H9 (cell line): ENCODE measurements around the gene SPOUT1. TPM values are rescaled to one million over a fixed set of nuclear protein-coding genes. Genes with fewer than 3 reads are reported as not detected.

Experiments used
- DNase-seq: peaks from one replicate; pipeline ENCODE4 v3.0.0-alpha.2; 2017
- H2AFZ ChIP-seq: one replicate; pipeline ENCODE4 v1.6.1; 2013; ENCODE audit warnings: mild to moderate bottlenecking, low read length, control low read depth, moderate library complexity
- H2AK5ac ChIP-seq: 2 replicates; pipeline ENCODE4 v1.6.1; 2013; ENCODE audit warnings: low read length, control low read depth, mixed read lengths; ENCODE audit not compliant: insufficient read length
- H2BK120ac ChIP-seq: one replicate; pipeline ENCODE4 v1.6.1; 2013; ENCODE audit warnings: low read depth, mild to moderate bottlenecking, low read length, control low read depth, inconsistent platforms; ENCODE audit not compliant: poor library complexity, severe bottlenecking
- H2BK12ac ChIP-seq: 2 replicates; pipeline ENCODE4 v1.6.1; 2013; ENCODE audit warnings: low read length, control low read depth, mixed read lengths, low read depth; ENCODE audit not compliant: insufficient read length
- H2BK15ac ChIP-seq: 2 replicates; pipeline ENCODE4 v1.6.1; 2013; ENCODE audit warnings: low read depth, low read length, control low read depth
- H2BK20ac ChIP-seq: one replicate; pipeline ENCODE4 v1.6.1; 2013; ENCODE audit warnings: low read depth, mild to moderate bottlenecking, low read length, control low read depth, inconsistent platforms; ENCODE audit not compliant: poor library complexity, severe bottlenecking
- H2BK5ac ChIP-seq: 2 replicates; pipeline ENCODE4 v1.6.1; 2013; ENCODE audit warnings: low read length, control low read depth, mixed read lengths; ENCODE audit not compliant: insufficient read length
- H3K14ac ChIP-seq: 2 replicates; pipeline ENCODE4 v1.6.1; 2013; ENCODE audit warnings: low read length, control low read depth; ENCODE audit not compliant: insufficient read depth
- H3K18ac ChIP-seq: 2 replicates; pipeline ENCODE4 v1.6.1; 2013; ENCODE audit warnings: low read depth, mild to moderate bottlenecking, mixed read lengths, low read length, control low read depth; ENCODE audit not compliant: insufficient read length
- H3K23ac ChIP-seq: 2 replicates; pipeline ENCODE4 v1.6.1; 2013; ENCODE audit warnings: low read length, control low read depth, mixed read lengths, low read depth; ENCODE audit not compliant: insufficient read length
- H3K23me2 ChIP-seq: 2 replicates; pipeline ENCODE4 v1.6.1; 2013; ENCODE audit warnings: low read depth, mild to moderate bottlenecking, mixed read lengths, low read length, control low read depth; ENCODE audit not compliant: insufficient read length, poor library complexity, severe bottlenecking
- H3K27ac ChIP-seq: 2 replicates; pipeline ENCODE4 v1.5.1; 2013; ENCODE audit warnings: low read length, control low read depth, mixed read lengths, low read depth; ENCODE audit not compliant: insufficient read length
- H3K27me3 ChIP-seq: 2 replicates; pipeline ENCODE4 v1.6.1; 2013; ENCODE audit warnings: low read length, control low read depth, inconsistent platforms; ENCODE audit not compliant: insufficient read depth
- H3K4ac ChIP-seq: 2 replicates; pipeline ENCODE4 v1.6.1; 2013; ENCODE audit warnings: low read depth, mild to moderate bottlenecking, control low read depth, inconsistent platforms, low read length, moderate library complexity
- H3K4me1 ChIP-seq: 2 replicates; pipeline ENCODE4 v1.6.1; 2013; ENCODE audit warnings: low read length, control low read depth, inconsistent platforms; ENCODE audit not compliant: insufficient read depth
- H3K4me2 ChIP-seq: 2 replicates; pipeline ENCODE4 v1.6.1; 2013; ENCODE audit warnings: low read length, control low read depth, mixed read lengths; ENCODE audit not compliant: insufficient read length, insufficient read depth
- H3K56ac ChIP-seq: 2 replicates; pipeline ENCODE4 v1.6.1; 2013; ENCODE audit warnings: low read depth, mild to moderate bottlenecking, mixed read lengths, low read length, control low read depth; ENCODE audit not compliant: insufficient read length
- H3K79me1 ChIP-seq: 2 replicates; pipeline ENCODE4 v1.6.1; 2013; ENCODE audit warnings: low read depth, mild to moderate bottlenecking, moderate library complexity, low read length, control low read depth, inconsistent platforms; ENCODE audit not compliant: insufficient read depth, poor library complexity, severe bottlenecking
- H3K79me2 ChIP-seq: 2 replicates; pipeline ENCODE4 v1.6.1; 2013; ENCODE audit warnings: low read length, control low read depth, inconsistent platforms; ENCODE audit not compliant: insufficient read depth
- H3K9ac ChIP-seq: 2 replicates; pipeline ENCODE4 v1.6.1; 2013; ENCODE audit warnings: low read length, control low read depth, mixed read lengths; ENCODE audit not compliant: insufficient read length; ENCODE audit errors: extremely low read depth
- H3K9me3 ChIP-seq: one replicate; pipeline ENCODE4 v1.6.1; 2013; ENCODE audit warnings: low read depth, low read length, inconsistent platforms; ENCODE audit not compliant: control insufficient read depth
- H3T11ph ChIP-seq: one replicate; pipeline ENCODE4 v1.6.1; 2013; ENCODE audit warnings: mild to moderate bottlenecking, low read length, control low read depth, inconsistent platforms
- H4K20me1 ChIP-seq: one replicate; pipeline ENCODE4 v1.6.1; 2013; ENCODE audit not compliant: control insufficient read depth, insufficient read length, insufficient read depth
- H4K5ac ChIP-seq: 2 replicates; pipeline ENCODE4 v1.6.1; 2013; ENCODE audit warnings: low read depth, mild to moderate bottlenecking, mixed read lengths, low read length, control low read depth; ENCODE audit not compliant: insufficient read length
- H4K8ac ChIP-seq: replicated peaks from 2 replicates; pipeline ENCODE4 v1.6.1; 2013; ENCODE audit warnings: low read length, control low read depth, mixed read lengths, low read depth; ENCODE audit not compliant: insufficient read length
- H4K91ac ChIP-seq: 2 replicates; pipeline ENCODE4 v1.6.1; 2013; ENCODE audit warnings: low read depth, mild to moderate bottlenecking, moderate library complexity, mixed read lengths, low read length, control low read depth; ENCODE audit not compliant: insufficient read length
- H3K27ac Mint-ChIP-seq, 3 experiments: 2 replicates in 2 of 3; 3 replicates in 1 of 3; pipeline ENCODE4 v1.8.0; 2020 to 2021; ENCODE audit warnings: mixed read lengths in 3 of 3, mild to moderate bottlenecking in 1 of 3, moderate library complexity in 1 of 3
- H3K27me3 Mint-ChIP-seq: 2 replicates; pipeline ENCODE4 v1.8.0; 2021; ENCODE audit warnings: low read depth, mild to moderate bottlenecking, moderate library complexity, mixed read lengths
- H3K36me3 Mint-ChIP-seq, 3 experiments: 2 replicates in 2 of 3; 3 replicates in 1 of 3; pipeline ENCODE4 v1.8.0; 2020 to 2021; ENCODE audit warnings: low read depth in 3 of 3, mixed read lengths in 3 of 3; ENCODE audit not compliant: insufficient read depth in 1 of 3
- H3K4me1 Mint-ChIP-seq, 2 experiments: 2 replicates each; pipeline ENCODE4 v1.8.0; 2020; ENCODE audit warnings: mixed read lengths in 2 of 2
- H3K4me3 Mint-ChIP-seq, 2 experiments: 2 replicates in 1 of 2; 3 replicates in 1 of 2; pipeline ENCODE4 v1.8.0; 2020 to 2021; ENCODE audit warnings: mild to moderate bottlenecking in 2 of 2, mixed read lengths in 2 of 2, moderate library complexity in 1 of 2
- H3K9me3 Mint-ChIP-seq, 2 experiments: 2 replicates in 1 of 2; 3 replicates in 1 of 2; pipeline ENCODE4 v1.8.0; 2020; ENCODE audit warnings: mild to moderate bottlenecking in 2 of 2, mixed read lengths in 2 of 2, moderate library complexity in 1 of 2
- CTCF ChIP-seq: fragments of 200-600 bp; sonication (generic); conservative IDR thresholded peaks from 3 replicates; pipeline ENCODE4 v1.8.0; 2021; ENCODE audit warnings: antibody characterized with exemption, mild to moderate bottlenecking
- WGBS: extraction: QIAGEN DNeasy Blood & Tissue Kit; methylation state at CpG from one replicate; pipeline ENCODE4 v1.1.7; 2013; ENCODE audit warnings: missing lambda C conversion rate, low lambda C conversion rate, mixed read lengths; ENCODE audit not compliant: insufficient read length; ENCODE audit errors: extremely low coverage; 5-methylcytosine and 5-hydroxymethylcytosine counted together
- total RNA-seq: library from RNA; stranded (reverse); gene quantifications from 2 replicates; pipeline ENCODE4 v1.2.1, GENCODE V29; 2021

Gene SPOUT1
- total RNA-seq, 1 experiment from 2014 or later, result 86.3 TPM

- Mint-ChIP-seq H3K36me3 (peaks cover 8 to 31% (median 28%) of the 10 kb centered on the region in 3 experiments; a peak in 6 of 7 replicates), H3K4me3 (peak overlapping the region; percentile 68 to 83), H3K4me1 (peaks cover 11 to 12% of the 10 kb centered on the region in 2 experiments), H3K9me3 (no peaks in the 10 kb centered on the region), H3K27me3 (no peaks in the 10 kb centered on the region; the same call in none of the 2 replicates), H3K27ac (peak overlapping the region in 1 of 3 experiments; percentile 89; a peak in 1 of 7 replicates)
- no peaks in the 10 kb centered on the region for H3K27me3 ChIP-seq
- no peak for TF ChIP-seq CTCF
- H3K4ac ChIP-seq, result no peak overlapping the region
- no peak overlapping the region for H2BK5ac ChIP-seq
- H4K91ac ChIP-seq, result no peak overlapping the region
- no peak overlapping the region for H2BK120ac ChIP-seq
- no peak overlapping the region for H3T11ph ChIP-seq
- no peaks in the 10 kb centered on the region for H3K79me2 ChIP-seq
- no peak overlapping the region for H2BK12ac ChIP-seq
- no peak overlapping the region for H2BK20ac ChIP-seq
- DNase-seq, result peak; percentile 54
- H2AK5ac ChIP-seq, result no peak overlapping the region
- H3K27ac ChIP-seq, result no peak overlapping the region
- peak overlapping the region; percentile 56 for H3K4me2 ChIP-seq
- no CpG with 5 or more reads among the region's 90 CpGs for WGBS
- H3K79me1 ChIP-seq, result no peaks in the 10 kb centered on the region
- no peak overlapping the region for H2BK15ac ChIP-seq
- no peak overlapping the region for H3K9ac ChIP-seq
- H3K23me2 ChIP-seq, result peaks cover 11% of the 10 kb centered on the region
- H2AFZ ChIP-seq, result no peak overlapping the region
- no peaks in the 10 kb centered on the region for H4K20me1 ChIP-seq
- peak overlapping the region; percentile 36 for H3K18ac ChIP-seq
- H3K14ac ChIP-seq, result peak overlapping the region; percentile 63; the same call in 1 of the 2 replicates
- H3K23ac ChIP-seq, result no peak overlapping the region
- H4K8ac ChIP-seq, result no peak overlapping the region
- no peak overlapping the region for H3K56ac ChIP-seq
- no peaks in the 10 kb centered on the region for H3K9me3 ChIP-seq
- H4K5ac ChIP-seq, result no peak overlapping the region
- no peaks in the 10 kb centered on the region for H3K4me1 ChIP-seq
These were observed 10.5 kb downstream of the SPOUT1 start for GRCh38 chr9:128818839-128819715.
